GM12878 (cell line): Measurements from ENCODE around the gene USH1G.

Experiments used
- CEBPB ChIP-seq, 2 experiments: fragments of 150-350 bp in 1 of 2; IDR thresholded peaks; 2 replicates each; pipeline ENCODE4 v1.6.1; 2012 to 2014; ENCODE audit warnings: low read depth in 2 of 2, low read length in 2 of 2, borderline replicate concordance in 1 of 2, inconsistent platforms in 1 of 2
- CTCF ChIP-seq, 3 experiments: IDR thresholded peaks in 2 of 3; conservative IDR thresholded peaks in 1 of 3; 2 replicates each; pipeline ENCODE4 v1.5.1; 2011; ENCODE audit warnings: low read depth in 3 of 3, low read length in 3 of 3, mild to moderate bottlenecking in 3 of 3, control low read depth in 2 of 3, moderate library complexity in 2 of 3, inconsistent platforms in 1 of 3, mixed read lengths in 1 of 3; ENCODE audit not compliant: control insufficient read depth in 2 of 3, insufficient read depth in 1 of 3; ENCODE audit errors: extremely low read depth in 1 of 3
- EGR1 ChIP-seq, 2 experiments: IDR thresholded peaks; 1 replicate in 1 of 2; 2 replicates in 1 of 2; pipeline ENCODE4 v1.6.1; 2011 to 2012; ENCODE audit warnings: low read depth in 2 of 2, low read length in 2 of 2, borderline replicate concordance in 1 of 2, mild to moderate bottlenecking in 1 of 2, moderate library complexity in 1 of 2
- IKZF1 ChIP-seq: fragments of 450-650 bp; conservative IDR thresholded peaks from 2 replicates; pipeline ENCODE4 v1.6.1; 2017; ENCODE audit warnings: antibody characterized with exemption, mild to moderate bottlenecking
- JUND ChIP-seq: IDR thresholded peaks from 2 replicates; pipeline ENCODE4 v1.6.1; 2012; ENCODE audit warnings: low read depth, mild to moderate bottlenecking, low read length, improper control_type of control experiment, moderate library complexity
- NR2C2 ChIP-seq: IDR thresholded peaks from 2 replicates; pipeline ENCODE4 v1.6.1; 2011; ENCODE audit warnings: borderline replicate concordance, low read depth; ENCODE audit not compliant: control insufficient read depth, insufficient read length
- POLR2A ChIP-seq: IDR thresholded peaks from 2 replicates; pipeline ENCODE4 v1.6.1; 2011; ENCODE audit warnings: low read depth, mild to moderate bottlenecking, low read length
- REST ChIP-seq: IDR thresholded peaks from 2 replicates; pipeline ENCODE4 v1.6.1; 2012; ENCODE audit warnings: mild to moderate bottlenecking, low read depth, low read length
- TARDBP ChIP-seq: IDR thresholded peaks from 2 replicates; pipeline ENCODE4 v1.6.1; 2016; ENCODE audit warnings: borderline replicate concordance
- TCF12 ChIP-seq: IDR thresholded peaks from 2 replicates; pipeline ENCODE4 v1.6.1; 2011; ENCODE audit warnings: low read depth, mild to moderate bottlenecking, low read length
- TF ChIP-seq, protein P1 (sequence below): fragments of 150-350 bp; IDR thresholded peaks from 2 replicates; pipeline ENCODE4 v1.6.1; 2016; ENCODE audit warnings: low read depth, low read length

GRCh38 chr17:74904687-74905409, 18.2 kb downstream of the USH1G start:
- TF ChIP-seq REST (no peak), CTCF (IDR thresholded peaks at IDR 0.05 in 2 of 3, conservative IDR thresholded peaks at IDR 0.05 in 1 of 3; ENCODE audit: control insufficient read depth in 2 of 3, extremely low read depth in 1 of 3, insufficient read depth in 1 of 3, low read depth in 3 of 3, low read length in 3 of 3) (no peak), CEBPB (IDR thresholded peaks at IDR 0.05; ENCODE audit: borderline replicate concordance in 1 of 2, low read depth in 2 of 2, low read length in 2 of 2) (no peak), TARDBP (no peak), NR2C2 (no peak), POLR2A (no peak), IKZF1 (no peak), EGR1 (IDR thresholded peaks at IDR 0.05; ENCODE audit: borderline replicate concordance in 1 of 2, low read depth in 2 of 2, low read length in 2 of 2) (no peak), JUND (no peak), TCF12 (no peak)
- TF ChIP-seq, protein P1, sequence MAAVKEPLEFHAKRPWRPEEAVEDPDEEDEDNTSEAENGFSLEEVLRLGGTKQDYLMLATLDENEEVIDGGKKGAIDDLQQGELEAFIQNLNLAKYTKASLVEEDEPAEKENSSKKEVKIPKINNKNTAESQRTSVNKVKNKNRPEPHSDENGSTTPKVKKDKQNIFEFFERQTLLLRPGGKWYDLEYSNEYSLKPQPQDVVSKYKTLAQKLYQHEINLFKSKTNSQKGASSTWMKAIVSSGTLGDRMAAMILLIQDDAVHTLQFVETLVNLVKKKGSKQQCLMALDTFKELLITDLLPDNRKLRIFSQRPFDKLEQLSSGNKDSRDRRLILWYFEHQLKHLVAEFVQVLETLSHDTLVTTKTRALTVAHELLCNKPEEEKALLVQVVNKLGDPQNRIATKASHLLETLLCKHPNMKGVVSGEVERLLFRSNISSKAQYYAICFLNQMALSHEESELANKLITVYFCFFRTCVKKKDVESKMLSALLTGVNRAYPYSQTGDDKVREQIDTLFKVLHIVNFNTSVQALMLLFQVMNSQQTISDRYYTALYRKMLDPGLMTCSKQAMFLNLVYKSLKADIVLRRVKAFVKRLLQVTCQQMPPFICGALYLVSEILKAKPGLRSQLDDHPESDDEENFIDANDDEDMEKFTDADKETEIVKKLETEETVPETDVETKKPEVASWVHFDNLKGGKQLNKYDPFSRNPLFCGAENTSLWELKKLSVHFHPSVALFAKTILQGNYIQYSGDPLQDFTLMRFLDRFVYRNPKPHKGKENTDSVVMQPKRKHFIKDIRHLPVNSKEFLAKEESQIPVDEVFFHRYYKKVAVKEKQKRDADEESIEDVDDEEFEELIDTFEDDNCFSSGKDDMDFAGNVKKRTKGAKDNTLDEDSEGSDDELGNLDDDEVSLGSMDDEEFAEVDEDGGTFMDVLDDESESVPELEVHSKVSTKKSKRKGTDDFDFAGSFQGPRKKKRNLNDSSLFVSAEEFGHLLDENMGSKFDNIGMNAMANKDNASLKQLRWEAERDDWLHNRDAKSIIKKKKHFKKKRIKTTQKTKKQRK: no peak
